ENCODE measurements around the gene SYCE1L. TPM values are rescaled to one million over a fixed set of nuclear protein-coding genes. Genes with fewer than 3 reads are reported as not detected.
A peak's percentile ranks its signal among the peaks of the same experiment; 100 is the strongest.

The SYCE1L gene
- total and polyA plus RNA-seq, 9 of the 15 experiments (the other 6 are each of a cell fraction or from before 2014, with no cell fraction given), result 0.54 to 2.7 (median 1.1) TPM; not detected in 5

- peak; percentile 57; the same call in 1 of the 2 replicates for TF ChIP-seq REST (IDR thresholded peaks at IDR 0.05; ENCODE audit: borderline replicate concordance)
- TF ChIP-seq REST (CRISPR knock-in tag; IDR thresholded peaks at IDR 0.05; ENCODE audit: low read depth), result no peak
- peak; percentile 68 to 77 (median 73) for TF ChIP-seq CTCF (IDR thresholded peaks at IDR 0.05 in 2 of 3, conservative IDR thresholded peaks at IDR 0.05 in 1 of 3; ENCODE audit: insufficient read depth in 2 of 3, low read depth in 1 of 3, low read length in 3 of 3)
Measured at GRCh38 chr16:77169650-77170236, 29.5 kb upstream of the SYCE1L start (continued).

All from K562 (cell line).